Sigmoid colon (tissue), 7 donors: ENCODE results near the gene MMADHC. TPM values are rescaled to one million over a fixed set of nuclear protein-coding genes. Genes with fewer than 3 reads are reported as not detected.

Source experiments
- DNase-seq: peaks from one replicate; pipeline ENCODE4 v3.0.0-alpha.2; 2019
- H3K27ac ChIP-seq, 4 donors: fragments of 200-600 bp; sonication (generic); one replicate each; pipeline ENCODE4 v1.5.1; 2016 to 2019; ENCODE audit warnings: mild to moderate bottlenecking in 1 of 4
- H3K27me3 ChIP-seq, 3 donors: fragments of 200-600 bp; sonication (generic); one replicate each; pipeline ENCODE4 v1.5.1; 2019; ENCODE audit warnings: mild to moderate bottlenecking in 1 of 3
- H3K36me3 ChIP-seq, 4 donors: fragments of 200-600 bp; sonication (generic); one replicate each; pipeline ENCODE4 v1.5.1; 2016 to 2019
- H3K4me1 ChIP-seq, 4 donors: fragments of 200-600 bp; sonication (generic); one replicate each; pipeline ENCODE4 v1.5.1; 2017 to 2019
- H3K4me3 ChIP-seq, 4 donors: fragments of 200-600 bp; sonication (generic); one replicate each; pipeline ENCODE4 v1.5.1; 2017 to 2019; ENCODE audit warnings: mild to moderate bottlenecking in 2 of 4, moderate library complexity in 1 of 4
- H3K9me3 ChIP-seq, 4 donors: fragments of 200-600 bp in 3 of 4; sonication (generic) in 3 of 4; one replicate each; pipeline versions ENCODE4 v1.5.1 to v1.6.1; 2013 to 2019
- CTCF ChIP-seq, 4 experiments: fragments of 450-650 bp in 3 of 4; fragments of 200-600 bp in 1 of 4; IDR thresholded peaks; one replicate each; pipeline ENCODE4 v1.5.1; 2016 to 2019; ENCODE audit warnings: antibody characterized with exemption in 4 of 4, mild to moderate bottlenecking in 3 of 4, moderate library complexity in 2 of 4
- EP300 ChIP-seq, 4 donors: sonication (generic); formaldehyde crosslinking; IDR thresholded peaks; one replicate each; pipeline ENCODE4 v1.6.1; 2017; ENCODE audit warnings: antibody characterized with exemption in 4 of 4
- POLR2A ChIP-seq, 2 donors: fragments of 450-650 bp; IDR thresholded peaks; one replicate each; pipeline ENCODE4 v1.6.1; 2016; ENCODE audit warnings: antibody characterized with exemption in 2 of 2, mild to moderate bottlenecking in 2 of 2, moderate library complexity in 2 of 2
- POLR2AphosphoS5 ChIP-seq, 4 donors: sonication (generic); formaldehyde crosslinking; IDR thresholded peaks; one replicate each; pipeline ENCODE4 v1.6.1; 2017; ENCODE audit warnings: antibody characterized with exemption in 4 of 4
- WGBS, 2 donors: extraction: QIAGEN DNeasy Blood & Tissue Kit; methylation state at CpG; one replicate each; pipeline ENCODE4 v1.1.7; 2013; 5-methylcytosine and 5-hydroxymethylcytosine counted together
- intact Hi-C: fragments of 100-400 bp; cut with DNase I; formaldehyde crosslinking; loops from one replicate; pipeline ENCODE4 v1.15.1; 2023
- polyA plus RNA-seq, 3 donors: library from polyadenylated mRNA; stranded (reverse); fragments of 200-250 nt; gene quantifications; one replicate each; pipeline ENCODE4 v1.2.3, GENCODE V29; 2013
- total RNA-seq, 4 donors: library from RNA; depleted of rRNA; stranded (reverse); fragments of >200 nt; gene quantifications; one replicate each; pipeline ENCODE4 v1.1.0, GENCODE V29; 2016
- donor health status: healthy with polysubstance abuse.
- donor health status: Bipolar disorder and iron deficiency.
- donor health status: healthy.

The MMADHC gene
- total and polyA plus RNA-seq, 7 donors = 71.6 to 175 (median 127) TPM

GRCh38 chr2:149597050-149597667, 9.6 kb upstream of the MMADHC start:
- Histone ChIP-seq H3K9me3 (no peaks in the 10 kb centered on the region), H3K27me3 (no peaks in the 10 kb centered on the region), H3K36me3 (no peaks in the 10 kb centered on the region), H3K27ac (no peak overlapping the region), H3K4me3 (no peak overlapping the region), H3K4me1 (peaks cover 0 to 4% (median 0%) of the 10 kb centered on the region in 4 donors)
- no peak for DNase-seq
- WGBS, 2 donors = 37 to 43% methylated on average over 7 of the region's 7 CpGs
- intact Hi-C loops = loop anchor here (2.0 to 5.0 kb wide), 3 partner anchors 890 to 1640 kb away; partner anchors contain the start of gene RND3
- TF ChIP-seq POLR2AphosphoS5 (IDR thresholded peaks at IDR 0.05) = no peak
- TF ChIP-seq EP300 (IDR thresholded peaks at IDR 0.05) = no peak
- no peak for TF ChIP-seq POLR2A (IDR thresholded peaks at IDR 0.05)
- no peak for TF ChIP-seq CTCF (IDR thresholded peaks at IDR 0.05)

GRCh38 chr2:149596471-149596870, 8.9 kb upstream of the MMADHC start:
- WGBS, 2 donors = 89 to 93% methylated on average over 7 of the region's 7 CpGs
- intact Hi-C loops = loop anchor here (2.0 to 5.0 kb wide), 3 partner anchors 890 to 1641 kb away; partner anchors contain the start of gene RND3

GRCh38 chr2:149595056-149595963, 7.7 kb upstream of the MMADHC start:
- TF ChIP-seq POLR2AphosphoS5 (IDR thresholded peaks at IDR 0.05) (no peak), CTCF (IDR thresholded peaks at IDR 0.05) (no peak)
- intact Hi-C loops = loop anchor here (5.0 kb wide), 2 partner anchors 1457 to 1642 kb away; no protein-coding TSS in a partner anchor
- H3K4me3 ChIP-seq = no peak overlapping the region
- DNase-seq = no peak
- H3K9me3 ChIP-seq = no peaks in the 10 kb centered on the region
- H3K36me3 ChIP-seq = no peaks in the 10 kb centered on the region
- peaks cover 0 to 4% (median 0%) of the 10 kb centered on the region in 4 donors for H3K4me1 ChIP-seq
- H3K27ac ChIP-seq = no peak overlapping the region
- H3K27me3 ChIP-seq = no peaks in the 10 kb centered on the region
- WGBS, 2 donors = 88 to 90% methylated on average over 1 of the region's 1 CpG

More at GRCh38 chr2:149596471-149596870, 8.9 kb upstream of the MMADHC start:
- DNase-seq = no peak
- H3K9me3 ChIP-seq = no peaks in the 10 kb centered on the region
- TF ChIP-seq POLR2AphosphoS5 (IDR thresholded peaks at IDR 0.05) (no peak), POLR2A (IDR thresholded peaks at IDR 0.05) (no peak), CTCF (IDR thresholded peaks at IDR 0.05) (no peak), EP300 (IDR thresholded peaks at IDR 0.05) (no peak)
- no peaks in the 10 kb centered on the region for H3K27me3 ChIP-seq
- H3K4me3 ChIP-seq = no peak overlapping the region
- H3K4me1 ChIP-seq = peaks cover 0 to 4% (median 0%) of the 10 kb centered on the region in 4 donors
- H3K27ac ChIP-seq = no peak overlapping the region
- H3K36me3 ChIP-seq = no peaks in the 10 kb centered on the region

GRCh38 chr2:149594411-149594810, 6.8 kb upstream of the MMADHC start:
- no peaks in the 10 kb centered on the region for H3K36me3 ChIP-seq
- no peak overlapping the region for H3K4me3 ChIP-seq
- H3K27ac ChIP-seq = no peak overlapping the region
- no peak for DNase-seq
- H3K27me3 ChIP-seq = no peaks in the 10 kb centered on the region
- H3K4me1 ChIP-seq = peaks cover 0 to 4% (median 0%) of the 10 kb centered on the region in 4 donors
- TF ChIP-seq EP300 (IDR thresholded peaks at IDR 0.05) (no peak), CTCF (IDR thresholded peaks at IDR 0.05) (no peak), POLR2A (IDR thresholded peaks at IDR 0.05) (no peak)
- H3K9me3 ChIP-seq = no peaks in the 10 kb centered on the region
- 94 to 95% methylated on average over 2 of the region's 2 CpGs for WGBS, 2 donors
- intact Hi-C loops = no loop called here
